SK-N-SH (cell line): ENCODE results near the gene TMEM94. TPM values are rescaled to one million over a fixed set of nuclear protein-coding genes. Genes with fewer than 3 reads are reported as not detected.
"Not testable (repeated sequence)": the region's sequence is repeated elsewhere in the genome, so short reads cannot be mapped to it uniquely, and the experiment has no call there.

Experiments
- CTCF ChIA-PET: fragments of 300-600, 350-600 bp; formaldehyde crosslinking; extraction: SDS; loops from one replicate; lab custom pipeline; 2021; lab: Yijun Ruan, JAX
- POLR2A ChIA-PET: fragments of 350-600 bp; sonication (Branson Sonifier 250); formaldehyde crosslinking; extraction: SDS; loops from one replicate; lab custom pipeline; 2020; ENCODE audit warnings: antibody characterized with exemption, inconsistent platforms; lab: Yijun Ruan, JAX
- DNase-seq: peaks from one replicate; pipeline ENCODE4 v3.0.0; 2012
- H2AFZ ChIP-seq: fragments of 200-600 bp; sonication (generic); 2 replicates; pipeline ENCODE4 v1.8.1; 2016; ENCODE audit warnings: antibody characterized with exemption, mild to moderate bottlenecking, low read depth
- H3F3A ChIP-seq: fragments of 200-600 bp; sonication (generic); replicated peaks from 2 replicates; pipeline ENCODE3; 2016; ENCODE audit warnings: antibody characterized with exemption, mild to moderate bottlenecking; ENCODE audit not compliant: insufficient read depth
- H3K27ac ChIP-seq, 2 experiments: fragments of 200-500 bp in 1 of 2; fragments of 200-600 bp in 1 of 2; sonication (Bioruptor generic) in 1 of 2; sonication (generic), shearing (Covaris generic) in 1 of 2; 2 replicates each; pipeline versions ENCODE4 v1.5.1 to v1.6.1; 2014 to 2016; ENCODE audit warnings: low read depth in 2 of 2, inconsistent platforms in 1 of 2, low read length in 1 of 2, mild to moderate bottlenecking in 1 of 2, mixed read lengths in 1 of 2
- H3K27me3 ChIP-seq: fragments of 200-600 bp; sonication (generic), shearing (Covaris generic); 2 replicates; pipeline ENCODE4 v1.6.1; 2016; ENCODE audit warnings: mixed run types; ENCODE audit not compliant: insufficient read depth
- H3K36me3 ChIP-seq, 2 experiments: fragments of 200-500 bp in 1 of 2; fragments of 200-600 bp in 1 of 2; sonication (Bioruptor generic) in 1 of 2; sonication (generic) in 1 of 2; replicated peaks in 1 of 2; 2 replicates each; pipeline versions ENCODE3 to v1.5.1; 2014 to 2016; ENCODE audit warnings: low read length in 1 of 2, mild to moderate bottlenecking in 1 of 2; ENCODE audit not compliant: insufficient read depth in 2 of 2, control insufficient read depth in 1 of 2
- H3K4me1 ChIP-seq, 2 experiments: fragments of 200-500 bp in 1 of 2; fragments of 200-600 bp in 1 of 2; sonication (Bioruptor generic) in 1 of 2; sonication (generic), shearing (Covaris generic) in 1 of 2; 2 replicates each; pipeline versions ENCODE4 v1.5.1 to v1.6.1; 2014 to 2016; ENCODE audit warnings: low read depth in 1 of 2, low read length in 1 of 2, mixed run types in 1 of 2; ENCODE audit not compliant: insufficient read depth in 2 of 2, control insufficient read depth in 1 of 2
- H3K4me2 ChIP-seq: fragments of 200-600 bp; sonication (generic), shearing (Covaris generic); 2 replicates; pipeline ENCODE4 v1.6.1; 2017; ENCODE audit warnings: mixed run types
- H3K4me3 ChIP-seq, 2 experiments: fragments of 200-500 bp in 1 of 2; fragments of 200-600 bp in 1 of 2; sonication (Bioruptor generic) in 1 of 2; sonication (generic), shearing (Covaris generic) in 1 of 2; 2 replicates each; pipeline versions ENCODE4 v1.5.1 to v1.8.1; 2014 to 2016; ENCODE audit warnings: low read depth in 2 of 2, inconsistent platforms in 1 of 2, low read length in 1 of 2, mild to moderate bottlenecking in 1 of 2, mixed read lengths in 1 of 2, moderate library complexity in 1 of 2
- H3K79me2 ChIP-seq: fragments of 200-600 bp; sonication (generic); 2 replicates; pipeline ENCODE4 v1.8.1; 2017; ENCODE audit warnings: mild to moderate bottlenecking; ENCODE audit not compliant: insufficient read depth
- H3K9ac ChIP-seq: fragments of 200-600 bp; sonication (generic); 2 replicates; pipeline ENCODE4 v1.6.1; 2017; ENCODE audit warnings: mixed run types
- H3K9me2 ChIP-seq: fragments of 200-600 bp; sonication (generic); 2 replicates; pipeline ENCODE4 v1.6.1; 2017; ENCODE audit warnings: mixed run types
- H3K9me3 ChIP-seq: fragments of 200-600 bp; sonication (generic); 2 replicates; pipeline ENCODE4 v1.6.1; 2017; ENCODE audit warnings: mixed run types, mild to moderate bottlenecking, moderate library complexity
- H4K20me1 ChIP-seq: fragments of 200-600 bp; sonication (generic); 2 replicates; pipeline ENCODE4 v1.6.1; 2017; ENCODE audit warnings: mild to moderate bottlenecking, mixed run types; ENCODE audit not compliant: insufficient read depth
- CHD2 ChIP-seq: fragments of 150-350 bp; IDR thresholded peaks from 2 replicates; pipeline ENCODE4 v1.6.1; 2018; ENCODE audit warnings: low read length; ENCODE audit not compliant: partially characterized antibody
- EP300 ChIP-seq, 2 experiments: IDR thresholded peaks; 2 replicates each; pipeline versions ENCODE4 v1.4.0 to v1.6.1; 2012; ENCODE audit warnings: borderline replicate concordance in 1 of 2, low read depth in 1 of 2, low read length in 1 of 2
- EZH2phosphoT487 ChIP-seq: fragments of 200-600 bp; sonication (generic); IDR thresholded peaks from 2 replicates; pipeline ENCODE4 v1.6.1; 2017; ENCODE audit warnings: low read depth, mixed run types, mild to moderate bottlenecking, antibody characterized with exemption, moderate library complexity, borderline replicate concordance
- FOSL2 ChIP-seq: IDR thresholded peaks from 2 replicates; pipeline ENCODE4 v1.4.0; 2012; ENCODE audit warnings: low read depth, mild to moderate bottlenecking, moderate library complexity, borderline replicate concordance
- GABPA ChIP-seq: IDR thresholded peaks from 2 replicates; pipeline ENCODE4 v1.4.0; 2012; ENCODE audit warnings: low read depth, mild to moderate bottlenecking
- MEF2A ChIP-seq: IDR thresholded peaks from 2 replicates; pipeline ENCODE4 v1.4.0; 2012; ENCODE audit warnings: low read depth, borderline replicate concordance
- MXI1 ChIP-seq: IDR thresholded peaks from 2 replicates; pipeline ENCODE4 v1.6.1; 2012; ENCODE audit warnings: mild to moderate bottlenecking, low read depth, low read length, improper control_type of control experiment
- NRF1 ChIP-seq: IDR thresholded peaks from 2 replicates; pipeline ENCODE4 v1.6.1; 2012; ENCODE audit warnings: low read depth, mild to moderate bottlenecking, low read length
- POLR2AphosphoS5 ChIP-seq: IDR thresholded peaks from 2 replicates; pipeline ENCODE4 v1.6.1; 2012; ENCODE audit warnings: low read depth, low read length
- RAD21 ChIP-seq: IDR thresholded peaks from 2 replicates; pipeline ENCODE4 v1.6.1; 2012; ENCODE audit warnings: mild to moderate bottlenecking, low read length
- RFX5 ChIP-seq: IDR thresholded peaks from 2 replicates; pipeline ENCODE4 v1.6.1; 2012; ENCODE audit warnings: mild to moderate bottlenecking, improper control_type of control experiment, low read length
- SIN3A ChIP-seq: IDR thresholded peaks from 2 replicates; pipeline ENCODE4 v1.6.1; 2012; ENCODE audit warnings: low read depth, mild to moderate bottlenecking, low read length, moderate library complexity, borderline replicate concordance
- SMC3 ChIP-seq: IDR thresholded peaks from 2 replicates; pipeline ENCODE4 v1.6.1; 2012; ENCODE audit warnings: low read depth, low read length, improper control_type of control experiment
- TAF1 ChIP-seq: IDR thresholded peaks from 2 replicates; pipeline ENCODE4 v1.6.1; 2012; ENCODE audit warnings: low read depth, mild to moderate bottlenecking, low read length, moderate library complexity, borderline replicate concordance
- TEAD4 ChIP-seq: IDR thresholded peaks from 2 replicates; pipeline ENCODE4 v1.4.0; 2012; ENCODE audit warnings: mild to moderate bottlenecking, borderline replicate concordance; ENCODE audit not compliant: insufficient read depth
- YY1 ChIP-seq: IDR thresholded peaks from 2 replicates; pipeline ENCODE4 v1.4.0; 2012; ENCODE audit warnings: low read depth, mild to moderate bottlenecking
- WGBS: methylation state at CpG from one replicate; pipeline ENCODE4 v1.1.6; 2017; ENCODE audit warnings: low lambda C conversion rate; 5-methylcytosine and 5-hydroxymethylcytosine counted together
- polyA plus RNA-seq, 3 experiments: library from polyadenylated mRNA; depleted of rRNA; stranded (reverse); fragments of >200 nt; gene quantifications; 2 replicates each; pipeline ENCODE4 v1.2.3, GENCODE V29; 2012
- TF ChIP-seq, protein P1 (sequence below): IDR thresholded peaks from 2 replicates; pipeline ENCODE4; 2012
- TF ChIP-seq, protein P2 (sequence below): IDR thresholded peaks from 2 replicates; pipeline ENCODE4 v1.4.0; 2012; ENCODE audit warnings: low read depth
- TF ChIP-seq, protein P3 (sequence below): IDR thresholded peaks from 2 replicates; pipeline ENCODE4 v1.4.0; 2012; ENCODE audit warnings: low read depth, borderline replicate concordance

Gene TMEM94
- polyA plus RNA-seq, 1 of the 3 experiments (the other 2 are of a cell fraction): 89.9 TPM

DNA sequence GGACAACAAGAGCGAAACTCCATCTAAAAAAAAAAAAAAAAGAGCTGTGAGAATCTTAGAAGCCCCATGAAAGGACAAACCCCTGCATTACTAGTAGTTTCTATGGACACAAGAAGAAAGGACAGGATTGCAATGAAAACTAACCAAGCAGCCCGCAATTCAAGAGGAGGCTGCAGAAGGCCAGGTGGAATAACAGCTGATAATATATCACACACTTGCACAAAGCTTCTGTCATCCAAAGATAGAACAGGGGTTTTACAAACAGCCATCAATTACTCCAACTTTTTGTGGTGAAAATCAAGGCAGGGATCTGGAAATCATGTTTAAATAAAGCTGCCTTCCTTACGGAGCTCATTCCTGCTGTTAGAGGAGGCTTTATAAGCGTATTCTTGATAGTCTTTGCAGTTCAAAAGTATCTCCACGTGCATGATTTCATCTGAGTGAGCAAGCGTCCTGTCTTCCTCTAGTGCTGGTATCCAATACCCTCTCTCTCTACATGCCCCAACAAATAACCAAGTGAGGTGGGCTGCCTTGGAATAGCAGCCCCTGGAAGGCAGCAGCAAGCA is 23.1 kb upstream of the TMEM94 start:
- 71% methylated on average over 6 of the region's 6 CpGs for WGBS
- H3K9ac ChIP-seq: no peak overlapping the region

DNA sequence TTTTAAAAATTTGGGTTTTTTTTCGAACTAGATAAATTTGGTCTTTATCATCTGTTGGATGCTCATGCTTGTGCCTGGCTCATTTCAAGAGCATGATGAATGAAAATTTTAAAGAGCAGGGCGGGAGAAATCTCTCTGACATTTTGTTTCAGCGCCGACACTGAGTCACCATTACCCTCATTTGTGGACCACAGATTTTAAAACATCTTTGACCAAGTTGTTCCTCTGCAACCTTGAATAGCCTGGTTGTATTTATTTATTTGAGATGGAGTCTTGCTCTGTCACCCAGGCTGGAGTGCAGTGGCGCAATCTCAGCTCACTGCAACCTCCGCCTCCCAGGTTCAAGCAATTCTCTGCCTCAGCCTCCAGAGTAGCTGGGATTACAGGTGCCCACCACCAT is 22.0 kb upstream of the TMEM94 start:
- H3K27ac ChIP-seq, H3K9me2 ChIP-seq, H3K27me3 ChIP-seq, H3K4me2 ChIP-seq, H3F3A ChIP-seq, H3K36me3 ChIP-seq, DNase-seq, H4K20me1 ChIP-seq, H3K9ac ChIP-seq, POLR2A ChIA-PET, H2AFZ ChIP-seq, H3K79me2 ChIP-seq, H3K9me3 ChIP-seq, H3K4me3 ChIP-seq, H3K4me1 ChIP-seq: not testable (repeated sequence)
- CTCF ChIA-PET: interaction anchor here (0.6 to 2.2 kb wide), 7 partner anchors 9 to 313 kb away, joined by 3 to 7 read pairs (median 4); partner anchors contain the start of gene SMIM5
- 80% methylated on average over 6 of the region's 6 CpGs for WGBS

More for the DNA sequence above, 23.1 kb upstream of the TMEM94 start:
- Histone ChIP-seq H3K27me3 (no peaks in the 10 kb centered on the region), H3K9me2 (no peaks in the 10 kb centered on the region), H3K9me3 (no peaks in the 10 kb centered on the region), H3K4me3 (no peak overlapping the region), H3K36me3 (no peaks in the 10 kb centered on the region), H3K4me2 (no peak overlapping the region), H2AFZ (no peak overlapping the region), H4K20me1 (no peaks in the 10 kb centered on the region), H3K4me1 (no peaks in the 10 kb centered on the region; a peak in 1 of 4 replicates), H3K79me2 (no peaks in the 10 kb centered on the region), H3K27ac (no peak overlapping the region), H3F3A (no peaks in the 10 kb centered on the region)
- DNase-seq: no peak
- POLR2A ChIA-PET: interaction anchor here (0.8 kb wide), 1 partner anchor 178 kb away, joined by 3 read pairs; no protein-coding TSS in a partner anchor
- CTCF ChIA-PET: interaction anchor here (0.6 to 4.3 kb wide), 7 partner anchors 21 to 472 kb away, joined by 3 to 18 read pairs (median 3); partner anchors contain the start of genes LLGL2, SMIM5 and TSEN54
- TF ChIP-seq NRF1 (no peak), MXI1 (no peak), POLR2AphosphoS5 (no peak), TEAD4 (no peak), FOSL2 (no peak), EP300 (IDR thresholded peaks at IDR 0.05; ENCODE audit: borderline replicate concordance in 1 of 2, low read depth in 1 of 2, low read length in 1 of 2) (no peak), CHD2 (no peak), MEF2A (no peak), TAF1 (no peak), RAD21 (no peak), SIN3A (no peak), EZH2phosphoT487 (no peak), GABPA (no peak), SMC3 (no peak), RFX5 (no peak), YY1 (no peak)
- TF ChIP-seq, protein P1, sequence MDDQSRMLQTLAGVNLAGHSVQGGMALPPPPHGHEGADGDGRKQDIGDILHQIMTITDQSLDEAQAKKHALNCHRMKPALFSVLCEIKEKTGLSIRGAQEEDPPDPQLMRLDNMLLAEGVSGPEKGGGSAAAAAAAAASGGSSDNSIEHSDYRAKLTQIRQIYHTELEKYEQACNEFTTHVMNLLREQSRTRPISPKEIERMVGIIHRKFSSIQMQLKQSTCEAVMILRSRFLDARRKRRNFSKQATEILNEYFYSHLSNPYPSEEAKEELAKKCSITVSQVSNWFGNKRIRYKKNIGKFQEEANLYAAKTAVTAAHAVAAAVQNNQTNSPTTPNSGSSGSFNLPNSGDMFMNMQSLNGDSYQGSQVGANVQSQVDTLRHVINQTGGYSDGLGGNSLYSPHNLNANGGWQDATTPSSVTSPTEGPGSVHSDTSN: no peak
- TF ChIP-seq, protein P2, sequence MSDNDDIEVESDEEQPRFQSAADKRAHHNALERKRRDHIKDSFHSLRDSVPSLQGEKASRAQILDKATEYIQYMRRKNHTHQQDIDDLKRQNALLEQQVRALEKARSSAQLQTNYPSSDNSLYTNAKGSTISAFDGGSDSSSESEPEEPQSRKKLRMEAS: no peak
- TF ChIP-seq, protein P3, sequence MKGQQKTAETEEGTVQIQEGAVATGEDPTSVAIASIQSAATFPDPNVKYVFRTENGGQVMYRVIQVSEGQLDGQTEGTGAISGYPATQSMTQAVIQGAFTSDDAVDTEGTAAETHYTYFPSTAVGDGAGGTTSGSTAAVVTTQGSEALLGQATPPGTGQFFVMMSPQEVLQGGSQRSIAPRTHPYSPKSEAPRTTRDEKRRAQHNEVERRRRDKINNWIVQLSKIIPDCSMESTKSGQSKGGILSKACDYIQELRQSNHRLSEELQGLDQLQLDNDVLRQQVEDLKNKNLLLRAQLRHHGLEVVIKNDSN: no peak

DNA sequence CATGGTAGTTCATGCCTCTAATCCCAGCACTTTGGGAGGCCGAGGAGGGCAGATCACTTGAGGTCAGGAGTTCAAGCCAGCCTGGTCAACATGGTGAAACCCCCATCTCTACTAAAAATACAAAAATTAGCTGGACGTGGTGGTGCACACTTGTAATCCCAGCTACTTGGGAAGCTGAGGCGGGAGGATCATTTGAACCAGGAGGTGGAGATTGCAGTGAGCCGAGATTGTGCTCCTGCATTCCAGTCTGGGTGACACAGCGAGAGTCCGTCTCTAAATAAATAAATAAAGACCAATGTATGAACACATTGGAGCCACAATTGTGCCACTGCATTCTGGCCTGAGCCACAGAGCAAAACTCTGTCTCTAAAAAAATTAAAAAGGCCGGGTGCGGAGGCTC is 19.0 kb upstream of the TMEM94 start:
- ChIA-PET POLR2A (interaction anchor here (1.1 kb wide), 1 partner anchor 19 kb away, joined by 3 read pairs; the partner anchor contains the start of gene TMEM94), CTCF (interaction anchor here (1.1 to 1.5 kb wide), 2 partner anchors 25 to 166 kb away, joined by 3 to 6 read pairs; partner anchors contain the start of gene MIF4GD)
- not testable (repeated sequence) for H4K20me1 ChIP-seq, DNase-seq, H3K4me2 ChIP-seq, H3K9ac ChIP-seq, H3K36me3 ChIP-seq, H3K4me3 ChIP-seq, H3K9me3 ChIP-seq, H3K27ac ChIP-seq, H3F3A ChIP-seq, H3K27me3 ChIP-seq, H2AFZ ChIP-seq, H3K9me2 ChIP-seq, H3K4me1 ChIP-seq, H3K79me2 ChIP-seq
- 86% methylated on average over 8 of the region's 8 CpGs for WGBS
